ENCODE measurements around the gene FKBP6. TPM values are rescaled to one million over a fixed set of nuclear protein-coding genes. Genes with fewer than 3 reads are reported as not detected.
"Not testable (repeated sequence)": the region's sequence is repeated elsewhere in the genome, so short reads cannot be mapped to it uniquely, and the experiment has no call there.

Gene FKBP6
- total RNA-seq, 5 donors from 2014 or later (not counting 1 experiment from before 2014, with no cell fraction given): not detected

DNA sequence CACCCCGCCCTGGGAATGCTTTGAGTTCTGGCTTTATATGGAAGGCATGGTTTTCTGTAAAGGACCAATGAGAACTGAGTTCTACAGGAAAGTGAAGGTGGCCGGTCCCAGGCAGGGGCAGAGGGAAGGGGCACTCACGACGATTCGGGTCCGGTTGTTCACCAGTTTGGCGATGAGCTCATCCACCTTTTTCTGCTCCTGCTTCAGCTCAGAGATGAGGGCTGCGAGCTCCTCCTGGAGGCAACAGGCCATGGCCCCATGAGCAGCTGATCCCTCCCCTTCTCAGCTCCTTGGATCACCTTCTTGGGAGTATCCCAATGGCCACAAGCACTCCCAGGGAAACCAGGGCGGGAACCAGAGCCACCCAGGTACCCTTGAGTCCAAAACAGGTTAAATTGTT is 8.0 kb upstream of the FKBP6 start:
- H3K27ac ChIP-seq (ENCODE audit: low read length); H3K9me3 ChIP-seq; H3K27ac Mint-ChIP-seq; DNase-seq; H3K27me3 Mint-ChIP-seq; H3K27me3 ChIP-seq (replicated peaks in 1 of 2; ENCODE audit: control insufficient read depth in 2 of 2, extremely low read depth in 1 of 2, insufficient read depth in 2 of 2, low read length in 1 of 2); H3K36me3 ChIP-seq (ENCODE audit: control insufficient read depth in 2 of 2, extremely low read depth in 1 of 2, insufficient read depth in 1 of 2, low read length in 1 of 2); H3K4me3 ChIP-seq (ENCODE audit: control insufficient read depth in 1 of 2, extremely low read depth in 1 of 2, low read length in 1 of 2); CTCF ChIA-PET; ATAC-seq (replicated peaks in 1 of 4); H3K9me3 Mint-ChIP-seq; POLR2A ChIA-PET; H3K4me3 Mint-ChIP-seq; H3K36me3 Mint-ChIP-seq: not testable (repeated sequence)
- peaks cover 0 to 13% of the 10 kb centered on the region in 2 experiments for H3K4me1 ChIP-seq (ENCODE audit: control insufficient read depth in 1 of 2, extremely low read depth in 1 of 2, insufficient read depth in 2 of 2, low read length in 2 of 2)
- 94% methylated on average over 6 of the region's 9 CpGs for WGBS (ENCODE audit: insufficient coverage)
- peaks cover 11 to 14% (median 11%) of the 10 kb centered on the region in 3 donors for H3K4me1 Mint-ChIP-seq

DNA sequence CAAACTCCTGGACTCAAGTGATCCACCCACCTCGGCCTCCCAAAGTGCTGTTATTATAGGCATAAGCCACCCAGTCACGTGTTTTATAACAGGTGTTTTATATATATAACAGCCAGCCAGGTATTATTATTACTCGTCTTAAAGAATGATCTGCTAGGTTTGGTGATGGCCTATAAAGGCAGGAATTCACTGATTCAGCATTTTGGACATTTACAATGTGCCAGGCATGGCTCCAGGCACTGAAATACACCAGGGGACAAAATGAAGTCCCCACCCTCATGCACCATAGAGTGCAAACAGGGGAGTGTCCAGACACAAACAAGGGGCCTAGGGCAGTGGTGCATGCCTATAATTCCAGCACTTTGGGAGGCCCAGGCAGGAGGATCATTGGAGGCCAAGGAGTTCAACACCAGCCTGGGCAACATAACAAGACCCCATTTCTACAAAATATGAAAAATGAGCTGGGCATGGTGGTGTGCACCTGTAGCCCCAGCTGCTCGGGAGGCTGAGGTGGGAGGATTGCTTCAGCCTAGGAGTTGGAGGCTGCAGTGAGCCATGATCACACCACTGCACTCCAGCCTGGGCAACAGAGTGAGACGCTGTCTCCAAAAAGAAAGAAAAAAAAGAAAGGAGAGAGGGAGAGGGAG is 4.4 kb upstream of the FKBP6 start:
- not testable (repeated sequence) for H3K9me3 Mint-ChIP-seq; H3K27me3 Mint-ChIP-seq; DNase-seq; H3K36me3 Mint-ChIP-seq; H3K9me3 ChIP-seq; ATAC-seq (replicated peaks in 1 of 4); H3K27me3 ChIP-seq (replicated peaks in 1 of 2; ENCODE audit: control insufficient read depth in 2 of 2, extremely low read depth in 1 of 2, insufficient read depth in 2 of 2, low read length in 1 of 2); H3K27ac ChIP-seq (ENCODE audit: low read length); H3K36me3 ChIP-seq (ENCODE audit: control insufficient read depth in 2 of 2, extremely low read depth in 1 of 2, insufficient read depth in 1 of 2, low read length in 1 of 2)
- ChIA-PET POLR2A (interaction anchor here in 1 of 2 donors (0.6 kb wide), 1 partner anchor 95 kb away, joined by 6 read pairs; no protein-coding TSS in a partner anchor), CTCF (interaction anchor here in 1 of 2 donors (1.4 kb wide), 1 partner anchor 128 kb away, joined by 11 read pairs; no protein-coding TSS in a partner anchor)
- H3K4me3 Mint-ChIP-seq: peak overlapping the region; percentile 58 to 77 (median 65)
- 80% methylated on average over 1 of the region's 5 CpGs for WGBS (ENCODE audit: insufficient coverage)
- H3K27ac Mint-ChIP-seq: peak overlapping the region; percentile 64 to 73
- Histone ChIP-seq H3K4me1 (ENCODE audit: control insufficient read depth in 1 of 2, extremely low read depth in 1 of 2, insufficient read depth in 2 of 2, low read length in 2 of 2) (peaks cover 0 to 13% of the 10 kb centered on the region in 2 experiments), H3K4me3 (ENCODE audit: control insufficient read depth in 1 of 2, extremely low read depth in 1 of 2, low read length in 1 of 2) (peak overlapping the region in 1 of 2 donors; percentile 33)
- peaks cover 11 to 14% (median 11%) of the 10 kb centered on the region in 3 donors for H3K4me1 Mint-ChIP-seq

DNA sequence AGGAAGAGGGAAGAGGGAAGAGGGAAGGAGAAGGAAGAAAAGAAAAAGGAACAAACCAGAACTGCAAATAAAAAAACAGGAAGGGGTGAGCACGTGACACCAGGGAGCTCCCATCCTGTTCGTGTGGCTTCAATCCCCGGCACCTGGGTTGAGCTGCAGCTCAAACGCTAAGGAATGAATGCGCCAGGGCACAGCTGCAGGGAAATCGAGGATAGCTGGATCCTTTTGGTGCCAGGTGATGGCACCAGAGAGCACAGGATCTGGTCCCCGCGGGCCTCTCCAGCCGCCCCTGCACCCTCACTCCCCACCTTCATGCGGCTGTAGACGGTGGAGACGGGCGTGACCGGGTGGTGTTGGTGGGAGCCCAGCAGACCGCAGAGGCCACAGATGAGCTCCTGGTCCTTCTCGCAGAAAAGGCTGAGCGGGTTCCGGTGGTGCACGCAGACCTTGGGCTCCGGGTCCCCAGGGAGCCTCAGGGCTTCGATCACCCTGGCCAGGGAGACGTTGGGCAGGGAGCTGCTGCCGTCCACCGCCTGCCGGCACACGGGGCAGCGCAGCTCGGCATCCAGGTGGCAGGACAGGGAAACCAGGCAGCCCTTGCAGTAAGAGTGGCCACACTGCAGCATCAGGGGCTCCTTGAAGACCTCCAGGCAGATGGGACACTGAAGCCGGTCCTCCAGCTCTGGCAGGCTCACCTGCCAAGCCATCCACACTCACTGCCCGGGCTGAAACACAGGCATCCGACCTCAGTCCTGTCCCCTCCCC is 3.7 kb upstream of the FKBP6 start:
- H3K27me3 Mint-ChIP-seq; H3K9me3 ChIP-seq; H3K27ac ChIP-seq (ENCODE audit: low read length); POLR2A ChIA-PET; H3K36me3 ChIP-seq (ENCODE audit: control insufficient read depth in 2 of 2, extremely low read depth in 1 of 2, insufficient read depth in 1 of 2, low read length in 1 of 2); H3K36me3 Mint-ChIP-seq; H3K9me3 Mint-ChIP-seq; H3K27me3 ChIP-seq (replicated peaks in 1 of 2; ENCODE audit: control insufficient read depth in 2 of 2, extremely low read depth in 1 of 2, insufficient read depth in 2 of 2, low read length in 1 of 2): not testable (repeated sequence)
- peak overlapping the region; percentile 58 to 77 (median 65) for H3K4me3 Mint-ChIP-seq
- peaks cover 11 to 14% (median 11%) of the 10 kb centered on the region in 3 donors for H3K4me1 Mint-ChIP-seq
- peak overlapping the region; percentile 68 to 73 for H3K27ac Mint-ChIP-seq
- CTCF ChIA-PET: interaction anchor here in 1 of 2 donors (1.4 kb wide), 1 partner anchor 127 kb away, joined by 11 read pairs; no protein-coding TSS in a partner anchor
- peaks cover 0 to 13% of the 10 kb centered on the region in 2 experiments for H3K4me1 ChIP-seq (ENCODE audit: control insufficient read depth in 1 of 2, extremely low read depth in 1 of 2, insufficient read depth in 2 of 2, low read length in 2 of 2)
- peak in 33 of 35 experiments; percentile 7 to 69 (median 37) for DNase-seq
- peak; percentile 82 to 91 (median 88) for ATAC-seq (replicated peaks in 1 of 4)
- peak overlapping the region; percentile 25 to 33 for H3K4me3 ChIP-seq (ENCODE audit: control insufficient read depth in 1 of 2, extremely low read depth in 1 of 2, low read length in 1 of 2)
- 38% methylated on average over 21 of the region's 31 CpGs for WGBS (ENCODE audit: insufficient coverage)

DNA sequence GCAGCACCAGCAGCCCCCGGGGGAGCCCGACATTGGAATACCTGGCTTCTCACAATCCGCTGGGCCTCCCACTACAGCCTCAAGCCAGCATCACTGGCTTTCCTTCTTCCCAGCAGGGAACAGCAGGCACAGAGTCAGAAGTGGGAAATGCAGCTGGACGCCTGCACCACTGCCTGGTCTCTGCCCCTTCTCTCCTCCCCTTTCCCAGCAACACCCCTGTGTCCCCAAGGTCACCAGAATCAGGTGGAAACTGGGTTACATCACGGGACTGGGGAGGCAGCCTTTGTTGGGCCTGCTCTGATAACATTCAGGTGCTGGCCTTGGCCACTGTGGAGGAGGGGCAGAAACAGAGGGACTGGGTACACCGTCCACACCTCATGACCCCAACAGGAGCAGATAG is 2.5 kb upstream of the FKBP6 start:
- peaks cover 11 to 14% (median 11%) of the 10 kb centered on the region in 3 donors for H3K4me1 Mint-ChIP-seq
- H3K27ac Mint-ChIP-seq; H3K4me3 ChIP-seq (ENCODE audit: control insufficient read depth in 1 of 2, extremely low read depth in 1 of 2, low read length in 1 of 2); H3K27me3 Mint-ChIP-seq; H3K4me3 Mint-ChIP-seq; ATAC-seq (replicated peaks in 1 of 4); H3K9me3 Mint-ChIP-seq; POLR2A ChIA-PET; H3K9me3 ChIP-seq; H3K36me3 Mint-ChIP-seq; H3K36me3 ChIP-seq (ENCODE audit: control insufficient read depth in 2 of 2, extremely low read depth in 1 of 2, insufficient read depth in 1 of 2, low read length in 1 of 2); H3K27ac ChIP-seq (ENCODE audit: low read length); CTCF ChIA-PET; H3K27me3 ChIP-seq (replicated peaks in 1 of 2; ENCODE audit: control insufficient read depth in 2 of 2, extremely low read depth in 1 of 2, insufficient read depth in 2 of 2, low read length in 1 of 2); DNase-seq: not testable (repeated sequence)
- peaks cover 0 to 13% of the 10 kb centered on the region in 2 experiments for H3K4me1 ChIP-seq (ENCODE audit: control insufficient read depth in 1 of 2, extremely low read depth in 1 of 2, insufficient read depth in 2 of 2, low read length in 2 of 2)
- WGBS (ENCODE audit: insufficient coverage): 94% methylated on average over 4 of the region's 6 CpGs

DNA sequence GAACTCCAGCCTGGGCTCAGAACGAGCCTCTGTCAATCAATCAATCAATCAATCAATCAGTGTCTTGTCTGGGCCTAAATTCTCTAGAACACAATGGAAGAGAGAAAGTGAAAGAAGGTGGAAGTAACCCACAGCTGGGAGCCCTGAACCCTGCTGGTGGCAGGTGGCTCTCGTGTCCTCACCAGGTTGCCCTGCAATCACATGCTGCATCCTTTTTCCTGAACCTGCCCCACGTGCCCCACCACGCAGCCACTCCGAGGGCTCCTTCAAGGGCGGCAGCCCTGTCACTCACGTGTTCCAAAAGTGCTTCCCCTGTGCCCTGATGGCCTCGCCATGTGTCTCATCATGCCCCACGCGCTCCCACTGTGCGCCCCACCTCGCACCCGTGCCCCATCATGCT is 512 bp upstream of the FKBP6 start:
- POLR2A ChIA-PET: not testable (repeated sequence)
- WGBS (ENCODE audit: insufficient coverage): no CpG with 5 or more reads among the region's 13 CpGs
- ATAC-seq (replicated peaks in 1 of 4): peak in 1 of 4 experiments; percentile 52

DNA sequence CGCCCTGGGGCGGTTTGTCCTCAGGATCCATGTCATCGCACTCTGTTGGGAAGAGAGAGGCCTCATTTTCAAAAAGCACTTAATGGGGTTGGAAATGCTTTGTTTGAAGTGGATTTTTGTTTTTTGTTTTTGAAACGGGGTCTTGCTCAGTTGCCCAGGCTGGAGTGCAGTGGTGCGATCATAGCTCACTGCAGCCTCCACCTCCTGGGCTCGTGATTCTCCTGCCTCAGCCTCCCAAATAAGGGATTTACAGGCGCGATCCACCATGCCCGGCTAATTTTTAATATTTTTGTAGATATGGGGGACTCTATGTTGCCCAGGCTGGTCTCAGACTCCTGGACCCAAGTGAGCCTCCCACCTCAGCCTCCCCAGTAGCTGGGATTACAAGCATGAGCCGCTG is 735 bp downstream of the FKBP6 start:
- no peak overlapping the region for H3K4me3 ChIP-seq (ENCODE audit: control insufficient read depth in 1 of 2, extremely low read depth in 1 of 2, low read length in 1 of 2)
- Mint-ChIP-seq H3K4me1 (peaks cover 7 to 8% (median 7%) of the 10 kb centered on the region in 3 donors), H3K9me3 (no peaks in the 10 kb centered on the region), H3K27me3 (peaks cover 0 to 3% of the 10 kb centered on the region in 2 donors), H3K4me3 (no peak overlapping the region), H3K36me3 (no peaks in the 10 kb centered on the region), H3K27ac (no peak overlapping the region)
- H3K9me3 ChIP-seq: no peaks in the 10 kb centered on the region
- no peaks in the 10 kb centered on the region for H3K36me3 ChIP-seq (ENCODE audit: control insufficient read depth in 2 of 2, extremely low read depth in 1 of 2, insufficient read depth in 1 of 2, low read length in 1 of 2)
- no peak overlapping the region for H3K27ac ChIP-seq (ENCODE audit: low read length)
- 86% methylated on average over 1 of the region's 10 CpGs for WGBS (ENCODE audit: insufficient coverage)
- POLR2A ChIA-PET: no interaction called here
- H3K4me1 ChIP-seq (ENCODE audit: control insufficient read depth in 1 of 2, extremely low read depth in 1 of 2, insufficient read depth in 2 of 2, low read length in 2 of 2): peaks cover 0 to 10% of the 10 kb centered on the region in 2 experiments
- no peak for DNase-seq
- ATAC-seq (replicated peaks in 1 of 4): no peak
- H3K27me3 ChIP-seq (replicated peaks in 1 of 2; ENCODE audit: control insufficient read depth in 2 of 2, extremely low read depth in 1 of 2, insufficient read depth in 2 of 2, low read length in 1 of 2): peaks cover 0 to 5% of the 10 kb centered on the region in 2 experiments
- CTCF ChIA-PET: interaction anchor here in 1 of 2 donors (0.5 kb wide), 1 partner anchor 1182 kb away, joined by 3 read pairs; no protein-coding TSS in a partner anchor

More for the DNA sequence above, 512 bp upstream of the FKBP6 start:
- H3K9me3 Mint-ChIP-seq; H3K4me3 Mint-ChIP-seq; H3K27ac Mint-ChIP-seq; H3K27ac ChIP-seq (ENCODE audit: low read length); H3K36me3 Mint-ChIP-seq; DNase-seq; H3K4me3 ChIP-seq (ENCODE audit: control insufficient read depth in 1 of 2, extremely low read depth in 1 of 2, low read length in 1 of 2); H3K36me3 ChIP-seq (ENCODE audit: control insufficient read depth in 2 of 2, extremely low read depth in 1 of 2, insufficient read depth in 1 of 2, low read length in 1 of 2); H3K27me3 ChIP-seq (replicated peaks in 1 of 2; ENCODE audit: control insufficient read depth in 2 of 2, extremely low read depth in 1 of 2, insufficient read depth in 2 of 2, low read length in 1 of 2); H3K9me3 ChIP-seq; CTCF ChIA-PET; H3K27me3 Mint-ChIP-seq: not testable (repeated sequence)
- peaks cover 11 to 14% (median 11%) of the 10 kb centered on the region in 3 donors for H3K4me1 Mint-ChIP-seq
- H3K4me1 ChIP-seq (ENCODE audit: control insufficient read depth in 1 of 2, extremely low read depth in 1 of 2, insufficient read depth in 2 of 2, low read length in 2 of 2): peaks cover 0 to 13% of the 10 kb centered on the region in 2 experiments
